ENCODE measurements around the gene ITGA2B. TPM values are rescaled to one million over a fixed set of nuclear protein-coding genes. Genes with fewer than 3 reads are reported as not detected.
A peak's percentile ranks its signal among the peaks of the same experiment; 100 is the strongest.

Gene ITGA2B
- 1 to 10 TPM in 1 of 2 donors, under 1 TPM in 1; 0.33 to 1.8 TPM for total RNA-seq

GRCh38 chr17:44389281-44389680 lies at the start of gene ITGA2B:
TSS of gene ITGA2B (minus strand) at chr17:44389649. CDS start at chr17:44389473, 176 bp downstream.
- H3K27ac ChIP-seq: no peak within 1 kb of the TSS
- intact Hi-C loops (cut with DNase I): no loop called here
- no peak for DNase-seq

DNA sequence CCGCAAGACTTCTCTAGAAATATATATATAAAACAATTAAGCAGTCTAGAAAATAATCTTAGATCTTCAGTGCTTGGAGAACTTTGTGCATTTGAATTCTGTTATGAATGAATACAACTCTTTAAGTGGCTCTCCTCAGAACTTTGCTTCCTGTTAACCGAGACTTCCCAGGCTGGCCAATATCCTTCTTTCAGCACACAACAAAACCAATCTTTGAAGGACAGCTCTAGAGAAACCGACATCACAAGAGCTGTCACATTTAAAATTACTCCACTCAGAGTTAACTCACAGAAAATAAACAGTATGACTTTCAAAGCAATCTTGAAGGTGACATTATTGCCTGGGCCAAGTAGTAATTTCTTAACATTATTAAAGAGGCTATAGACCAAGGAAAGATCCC lies 49.7 kb upstream of the ITGA2B start:
- 78 to 86% methylated on average over 3 of the region's 3 CpGs for WGBS, 2 donors
- no peak for TF ChIP-seq POLR2A (IDR thresholded peaks at IDR 0.05)
- TF ChIP-seq, protein P1, sequence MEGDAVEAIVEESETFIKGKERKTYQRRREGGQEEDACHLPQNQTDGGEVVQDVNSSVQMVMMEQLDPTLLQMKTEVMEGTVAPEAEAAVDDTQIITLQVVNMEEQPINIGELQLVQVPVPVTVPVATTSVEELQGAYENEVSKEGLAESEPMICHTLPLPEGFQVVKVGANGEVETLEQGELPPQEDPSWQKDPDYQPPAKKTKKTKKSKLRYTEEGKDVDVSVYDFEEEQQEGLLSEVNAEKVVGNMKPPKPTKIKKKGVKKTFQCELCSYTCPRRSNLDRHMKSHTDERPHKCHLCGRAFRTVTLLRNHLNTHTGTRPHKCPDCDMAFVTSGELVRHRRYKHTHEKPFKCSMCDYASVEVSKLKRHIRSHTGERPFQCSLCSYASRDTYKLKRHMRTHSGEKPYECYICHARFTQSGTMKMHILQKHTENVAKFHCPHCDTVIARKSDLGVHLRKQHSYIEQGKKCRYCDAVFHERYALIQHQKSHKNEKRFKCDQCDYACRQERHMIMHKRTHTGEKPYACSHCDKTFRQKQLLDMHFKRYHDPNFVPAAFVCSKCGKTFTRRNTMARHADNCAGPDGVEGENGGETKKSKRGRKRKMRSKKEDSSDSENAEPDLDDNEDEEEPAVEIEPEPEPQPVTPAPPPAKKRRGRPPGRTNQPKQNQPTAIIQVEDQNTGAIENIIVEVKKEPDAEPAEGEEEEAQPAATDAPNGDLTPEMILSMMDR (IDR thresholded peaks at IDR 0.05): no peak
- ATAC-seq: no peak

More at GRCh38 chr17:44389281-44389680, at the start of gene ITGA2B:
- Histone ChIP-seq H3K27me3 (no peaks in the 10 kb centered on the region), H3K9me3 (no peaks in the 10 kb centered on the region), H3K4me1 (peaks cover 17% of the 10 kb centered on the region), H3K4me3 (no peak within 1 kb of the TSS), H3K36me3 (replicated peaks in 1 of 2; ENCODE audit: insufficient read depth in 1 of 2, low read depth in 2 of 2) (no peaks in the 10 kb centered on the region)
- TF ChIP-seq, protein P1 (IDR thresholded peaks at IDR 0.05): no peak
- no peak for TF ChIP-seq POLR2A (IDR thresholded peaks at IDR 0.05)
- no peak for ATAC-seq
- WGBS, 2 donors: 35 to 63% methylated on average over 1 of the region's 1 CpG

GRCh38 chr17:44438636-44439035 lies 49.2 kb upstream of the ITGA2B start:
- DNase-seq (peak in 3 of 4 donors; percentile 13 to 26 (median 25)), ATAC-seq (no peak)
- Histone ChIP-seq H3K4me3 (no peak overlapping the region), H3K36me3 (replicated peaks in 1 of 2; ENCODE audit: insufficient read depth in 1 of 2, low read depth in 2 of 2) (peaks cover 3 to 8% of the 10 kb centered on the region in 2 donors), H3K27ac (no peak overlapping the region), H3K9me3 (no peaks in the 10 kb centered on the region), H3K27me3 (no peaks in the 10 kb centered on the region), H3K4me1 (no peaks in the 10 kb centered on the region)
- intact Hi-C loops (cut with DNase I): no loop called here
- 44 to 55% methylated on average over 2 of the region's 2 CpGs for WGBS, 2 donors
- TF ChIP-seq POLR2A (IDR thresholded peaks at IDR 0.05): no peak
- TF ChIP-seq, protein P1 (IDR thresholded peaks at IDR 0.05): no peak

More for the DNA sequence above, 49.7 kb upstream of the ITGA2B start:
- H3K27ac ChIP-seq: no peak overlapping the region
- H3K27me3 ChIP-seq: no peaks in the 10 kb centered on the region
- intact Hi-C loops (cut with DNase I): no loop called here
- no peaks in the 10 kb centered on the region for H3K4me1 ChIP-seq
- peaks cover 0 to 6% of the 10 kb centered on the region in 2 donors for H3K36me3 ChIP-seq (replicated peaks in 1 of 2; ENCODE audit: insufficient read depth in 1 of 2, low read depth in 2 of 2)
- no peak for DNase-seq
- no peaks in the 10 kb centered on the region for H3K9me3 ChIP-seq
- no peak overlapping the region for H3K4me3 ChIP-seq

DNA sequence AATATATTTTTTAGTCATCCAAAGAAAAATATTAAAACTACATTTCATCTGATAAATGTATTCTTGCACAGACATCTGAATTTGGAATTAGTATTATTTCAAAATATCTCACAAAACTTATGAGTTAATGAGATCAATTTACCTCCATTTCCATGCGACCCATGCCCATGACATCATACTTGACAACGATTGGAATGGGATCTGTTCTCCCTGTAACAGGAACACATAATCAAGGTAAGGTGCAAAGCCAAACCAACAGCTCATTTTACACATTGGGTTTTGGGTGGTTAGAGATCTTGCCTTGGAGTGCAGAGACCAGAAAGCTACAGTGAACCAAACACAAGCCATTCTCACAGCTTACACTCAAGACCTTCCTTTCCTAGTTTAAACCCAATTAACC lies 46.9 kb upstream of the ITGA2B start:
- Histone ChIP-seq H3K36me3 (replicated peaks in 1 of 2; ENCODE audit: insufficient read depth in 1 of 2, low read depth in 2 of 2) (peaks cover 5 to 13% of the 10 kb centered on the region in 2 donors), H3K27ac (no peak overlapping the region), H3K27me3 (no peaks in the 10 kb centered on the region), H3K4me1 (no peaks in the 10 kb centered on the region), H3K4me3 (no peak overlapping the region), H3K9me3 (no peaks in the 10 kb centered on the region)
- WGBS, 2 donors: 79 to 93% methylated on average over 2 of the region's 2 CpGs
- no peak for DNase-seq
- ATAC-seq: no peak
- TF ChIP-seq, protein P1 (IDR thresholded peaks at IDR 0.05): no peak
- no peak for TF ChIP-seq POLR2A (IDR thresholded peaks at IDR 0.05)
- intact Hi-C loops (cut with DNase I): no loop called here
